Mammary epithelial cell (primary cell): ENCODE measurements around the gene ARHGAP30.

ENCODE experiments used
- EZH2 ChIP-seq: IDR thresholded peaks from 2 replicates; pipeline ENCODE4 v1.6.1; 2012; ENCODE audit warnings: low read length, inconsistent platforms, borderline replicate concordance
- TF ChIP-seq, protein P1 (sequence below), 2 donors: IDR thresholded peaks in 1 of 2; conservative IDR thresholded peaks in 1 of 2; 2 replicates each; pipeline ENCODE4 v1.5.1; 2011 to 2012; ENCODE audit warnings: inconsistent platforms in 2 of 2, low read length in 2 of 2, mild to moderate bottlenecking in 2 of 2, control low read depth in 1 of 2, low read depth in 1 of 2; ENCODE audit not compliant: insufficient read depth in 1 of 2; ENCODE audit errors: extremely low read depth in 1 of 2

DNA sequence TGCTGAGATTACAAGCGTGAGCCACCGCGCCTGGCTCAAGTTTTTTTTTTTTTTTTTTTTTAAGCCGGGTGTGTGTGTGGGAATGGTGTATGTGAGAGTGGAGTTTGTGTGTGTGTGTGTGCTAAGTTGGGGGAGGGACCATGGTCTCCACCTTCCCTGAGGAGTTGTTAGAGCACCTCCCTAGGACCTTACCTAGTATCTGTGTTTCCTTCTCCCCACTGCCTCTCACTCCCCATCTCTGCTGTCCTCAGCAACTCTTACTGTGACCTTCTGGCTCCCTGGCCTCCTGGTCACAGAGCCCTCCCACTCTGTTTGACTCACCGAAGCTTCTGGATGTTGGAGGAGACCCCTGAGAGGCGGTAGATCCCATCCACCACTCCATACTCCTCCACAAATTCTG is 10.4 kb downstream of the ARHGAP30 start:
- TF ChIP-seq, protein P1, sequence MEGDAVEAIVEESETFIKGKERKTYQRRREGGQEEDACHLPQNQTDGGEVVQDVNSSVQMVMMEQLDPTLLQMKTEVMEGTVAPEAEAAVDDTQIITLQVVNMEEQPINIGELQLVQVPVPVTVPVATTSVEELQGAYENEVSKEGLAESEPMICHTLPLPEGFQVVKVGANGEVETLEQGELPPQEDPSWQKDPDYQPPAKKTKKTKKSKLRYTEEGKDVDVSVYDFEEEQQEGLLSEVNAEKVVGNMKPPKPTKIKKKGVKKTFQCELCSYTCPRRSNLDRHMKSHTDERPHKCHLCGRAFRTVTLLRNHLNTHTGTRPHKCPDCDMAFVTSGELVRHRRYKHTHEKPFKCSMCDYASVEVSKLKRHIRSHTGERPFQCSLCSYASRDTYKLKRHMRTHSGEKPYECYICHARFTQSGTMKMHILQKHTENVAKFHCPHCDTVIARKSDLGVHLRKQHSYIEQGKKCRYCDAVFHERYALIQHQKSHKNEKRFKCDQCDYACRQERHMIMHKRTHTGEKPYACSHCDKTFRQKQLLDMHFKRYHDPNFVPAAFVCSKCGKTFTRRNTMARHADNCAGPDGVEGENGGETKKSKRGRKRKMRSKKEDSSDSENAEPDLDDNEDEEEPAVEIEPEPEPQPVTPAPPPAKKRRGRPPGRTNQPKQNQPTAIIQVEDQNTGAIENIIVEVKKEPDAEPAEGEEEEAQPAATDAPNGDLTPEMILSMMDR (conservative IDR thresholded peaks at IDR 0.05 in 1 of 2, IDR thresholded peaks at IDR 0.05 in 1 of 2; ENCODE audit: extremely low read depth in 1 of 2, insufficient read depth in 1 of 2, low read depth in 1 of 2, low read length in 2 of 2) = no peak
- TF ChIP-seq EZH2 = no peak
